ENCODE data around the gene SPINK2.

The SPINK2 gene, protein sequence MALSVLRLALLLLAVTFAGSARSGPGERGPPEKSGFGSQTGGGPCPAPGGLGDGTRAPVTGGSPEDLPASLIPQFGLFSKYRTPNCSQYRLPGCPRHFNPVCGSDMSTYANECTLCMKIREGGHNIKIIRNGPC

DNA sequence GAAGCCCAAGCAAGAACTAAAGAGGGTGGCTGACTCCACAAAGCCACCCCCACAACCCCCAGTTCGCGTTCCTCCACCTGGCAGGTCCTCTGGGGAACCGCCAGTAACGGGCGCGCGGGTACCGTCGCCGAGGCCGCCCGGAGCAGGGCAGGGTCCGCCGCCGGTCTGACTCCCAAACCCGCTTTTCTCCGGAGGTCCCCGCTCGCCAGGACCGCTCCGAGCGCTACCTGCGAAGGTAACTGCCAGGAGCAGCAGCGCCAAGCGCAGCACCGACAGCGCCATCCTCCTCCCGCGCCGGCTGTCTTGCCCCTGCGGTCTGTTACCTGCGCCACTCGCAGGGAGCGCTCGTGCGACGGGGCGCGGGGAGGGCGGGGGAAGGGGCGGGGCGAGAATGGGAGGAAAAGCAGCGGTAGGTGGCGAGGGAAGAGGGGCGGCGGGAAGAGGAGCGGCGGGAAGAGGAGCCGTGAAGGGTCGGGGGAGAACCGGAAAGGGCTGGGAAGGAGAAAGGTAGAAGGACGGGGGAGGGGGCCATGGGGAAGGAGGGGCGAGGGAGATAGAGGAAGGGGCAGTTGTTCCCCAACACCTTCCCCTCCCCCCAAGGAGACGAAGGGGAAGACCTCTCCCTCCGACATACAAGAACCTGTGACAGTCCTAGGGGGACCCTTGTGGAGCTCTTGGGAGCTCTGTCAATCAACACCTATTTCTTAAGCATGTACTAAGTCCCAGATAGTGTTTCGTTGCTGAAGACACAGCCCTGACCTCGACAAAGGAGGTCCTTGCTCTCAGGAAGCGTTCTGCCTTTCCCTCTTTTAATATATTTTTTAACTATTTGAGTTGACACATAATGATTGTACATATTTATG lies at the start of gene SPINK2:
TSS of gene SPINK2 (minus strand) at position 321 of the 863 bp plus-strand sequence. CDS start at position 282, 39 bp downstream.
- DNase-seq (ENCODE audit: low spot score) = no peak

DNA sequence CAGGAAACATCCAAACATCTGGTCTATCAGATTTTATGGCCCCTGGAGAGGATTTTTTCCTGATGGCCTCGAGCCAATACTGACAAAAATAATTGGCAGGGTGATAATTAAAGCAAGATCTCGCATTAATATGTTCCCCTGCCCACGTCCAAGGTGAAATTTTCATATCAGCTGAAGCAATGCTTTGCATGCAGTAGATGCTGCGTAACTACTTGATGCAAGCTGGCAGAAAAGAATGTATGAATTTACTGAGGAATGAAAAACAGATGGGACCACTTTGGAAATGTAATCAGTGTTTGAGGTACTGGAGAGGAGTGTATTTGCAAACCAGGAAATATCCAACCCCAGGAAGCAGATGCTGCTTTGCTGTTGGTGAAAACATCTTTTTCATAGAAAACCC lies 49.4 kb upstream of the SPINK2 start:
- DNase-seq (ENCODE audit: low spot score) = no peak

DNA sequence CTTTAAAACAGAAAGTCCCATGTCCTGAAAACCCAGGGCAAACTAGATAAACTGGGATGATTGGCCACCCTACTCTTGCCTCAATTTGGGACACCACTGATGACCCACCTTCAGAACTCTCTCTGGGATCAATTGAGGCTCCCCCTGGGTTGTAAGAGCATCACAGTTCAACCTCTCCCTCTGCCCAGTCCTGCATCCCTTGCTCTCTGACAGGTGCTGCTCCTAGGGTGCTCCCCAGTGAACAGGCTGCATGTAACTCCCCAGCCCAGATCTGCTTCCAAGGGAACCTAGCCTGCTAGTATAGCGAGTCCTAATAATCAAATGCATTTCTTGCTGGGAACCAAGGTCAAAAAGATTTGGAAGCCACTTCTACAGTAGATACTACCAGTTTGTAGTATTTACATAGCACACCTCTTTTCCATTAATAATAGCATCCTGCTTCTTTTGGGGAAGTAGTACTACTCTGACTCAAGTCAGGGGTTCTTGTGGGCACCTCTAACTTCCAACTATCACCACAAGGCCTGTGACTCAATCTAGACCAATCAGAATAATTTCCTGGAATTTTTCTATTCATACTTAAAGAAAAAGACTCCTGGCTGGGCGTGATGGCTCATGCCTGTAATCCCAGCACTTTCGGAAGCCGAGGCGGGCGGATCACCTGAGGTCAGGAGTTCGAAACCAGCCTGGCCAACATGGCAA lies 42.1 kb upstream of the SPINK2 start:
- peak; percentile 34 for DNase-seq (ENCODE audit: low spot score)

DNA sequence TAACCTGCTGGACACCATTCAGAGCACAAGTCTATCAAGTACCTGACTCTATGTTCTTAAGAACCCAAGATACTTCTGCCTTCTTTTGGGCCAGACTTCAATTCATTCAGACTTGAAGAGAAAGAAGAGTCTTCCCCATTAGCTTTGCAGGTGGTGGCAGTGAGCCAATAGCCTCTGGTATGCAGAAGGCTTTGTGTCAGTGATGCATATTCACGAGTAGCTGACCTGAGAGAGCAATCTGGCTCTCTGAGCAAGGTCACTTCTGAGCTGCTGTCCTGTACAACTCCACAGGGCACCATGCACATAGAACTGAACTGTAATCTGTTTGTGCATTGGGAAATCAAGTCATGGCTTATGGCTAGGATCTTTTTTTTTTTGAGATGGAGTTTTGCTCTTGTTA lies 39.9 kb upstream of the SPINK2 start:
- DNase-seq (ENCODE audit: low spot score) = no peak

DNA sequence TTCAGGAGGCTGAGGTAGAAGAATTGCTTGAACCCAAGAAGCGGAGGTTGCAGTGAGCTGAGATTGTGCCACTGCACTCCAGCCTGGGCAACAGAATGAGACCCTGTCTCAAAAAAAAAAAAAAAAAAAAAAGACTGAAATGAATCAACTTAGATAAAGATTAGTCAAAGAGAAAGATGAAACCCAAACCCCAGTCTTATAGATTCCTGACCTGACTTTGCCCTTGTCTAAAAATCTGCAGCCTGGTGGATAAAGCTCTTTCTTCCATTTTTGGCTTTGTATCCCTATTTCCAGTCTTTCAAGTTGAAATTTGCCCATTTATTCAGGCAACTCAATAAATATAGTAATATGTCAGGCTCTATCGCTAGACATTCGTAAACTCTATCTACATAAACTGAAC lies 39.3 kb upstream of the SPINK2 start:
- no peak for DNase-seq (ENCODE audit: low spot score)

DNA sequence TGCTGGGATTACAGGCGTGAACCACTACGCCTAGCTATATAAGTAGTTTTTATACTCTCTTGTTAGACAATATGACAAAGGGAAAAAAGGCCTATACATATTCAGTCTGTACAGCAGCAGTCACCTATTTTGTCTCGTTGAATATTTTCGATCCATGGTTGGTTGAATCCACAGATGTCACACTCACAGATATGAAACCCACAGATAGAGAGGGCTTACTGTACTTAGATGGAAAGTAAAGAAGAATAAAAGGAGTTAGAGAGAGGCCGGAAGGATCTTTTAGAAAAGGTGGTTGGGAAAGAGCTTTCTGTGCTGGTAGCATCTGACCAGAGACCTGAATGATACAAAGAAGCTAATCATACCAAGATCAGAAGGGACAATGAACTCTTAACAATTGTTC lies 38.3 kb upstream of the SPINK2 start:
- DNase-seq (ENCODE audit: low spot score) = no peak

DNA sequence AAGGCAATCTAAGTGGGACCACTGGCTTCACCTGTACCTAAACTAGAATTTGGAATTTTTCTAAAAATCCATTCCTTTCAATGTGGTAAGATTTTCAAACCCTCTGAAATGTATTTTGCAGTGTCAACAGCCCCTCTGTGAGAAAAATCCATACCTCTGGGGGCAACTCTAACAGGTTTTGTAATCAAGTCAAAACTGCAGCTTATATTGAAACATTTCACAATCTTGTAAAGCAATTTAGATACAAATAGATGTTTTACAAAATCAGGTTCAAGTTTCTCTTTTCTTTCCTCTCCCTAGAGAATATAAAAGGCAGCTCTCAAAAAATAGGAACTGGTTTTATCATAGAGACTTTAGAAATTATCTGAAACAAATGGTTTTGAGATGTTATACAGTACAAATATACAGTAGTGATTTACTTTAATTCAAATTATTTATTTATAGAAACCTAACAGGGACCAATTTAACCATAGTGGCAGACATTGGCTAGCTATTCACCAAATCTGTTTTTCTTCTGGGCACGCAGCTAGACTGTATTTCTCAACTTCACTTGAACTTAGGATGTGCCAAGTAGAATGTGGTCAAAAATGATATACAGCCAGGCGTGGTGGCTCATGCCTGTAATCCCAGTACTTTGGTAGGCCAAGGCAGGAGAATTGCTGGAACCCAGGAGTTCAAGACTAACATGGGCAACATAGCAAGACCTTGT lies 36.3 kb upstream of the SPINK2 start:
- DNase-seq (ENCODE audit: low spot score) = no peak

DNA sequence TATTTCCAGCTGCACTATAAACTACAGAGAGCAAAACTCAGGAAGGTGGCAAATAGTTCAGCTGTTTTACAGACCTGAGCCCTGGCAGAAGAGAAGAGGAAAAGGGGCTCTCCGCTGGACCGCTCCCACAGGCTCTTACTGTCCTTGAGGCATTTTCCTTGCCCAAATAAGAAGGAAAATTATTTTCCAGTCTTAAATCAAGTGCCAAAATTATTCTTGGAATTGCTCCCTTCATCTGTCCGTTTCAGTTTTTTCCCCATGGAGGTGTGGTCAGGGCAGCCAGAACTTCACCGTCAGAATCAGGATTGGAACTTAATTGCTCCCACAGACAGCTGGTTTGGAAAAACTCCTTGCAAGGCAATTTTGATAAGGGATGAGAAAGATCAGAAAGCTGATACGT lies 35.2 kb upstream of the SPINK2 start:
- DNase-seq (ENCODE audit: low spot score) = no peak

DNA sequence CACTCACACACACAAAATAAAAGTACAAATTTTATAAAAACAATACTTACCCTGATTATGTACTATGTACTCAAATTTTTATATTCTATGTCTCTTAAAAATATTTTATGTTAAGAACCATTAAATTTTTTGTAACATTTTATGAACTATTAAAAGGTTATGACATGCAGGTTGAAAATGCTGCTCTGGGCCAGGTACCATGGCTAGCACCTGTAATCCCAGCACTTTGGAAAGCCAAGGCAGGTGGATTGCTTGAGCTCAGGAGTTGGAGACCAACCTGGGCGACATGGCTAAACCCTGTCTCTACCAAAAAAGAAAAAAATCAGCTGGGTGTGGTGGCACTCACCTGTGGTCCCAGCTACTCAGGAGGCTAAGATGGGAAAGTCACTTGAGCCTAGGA lies 29.4 kb upstream of the SPINK2 start:
- DNase-seq (ENCODE audit: low spot score) = no peak

DNA sequence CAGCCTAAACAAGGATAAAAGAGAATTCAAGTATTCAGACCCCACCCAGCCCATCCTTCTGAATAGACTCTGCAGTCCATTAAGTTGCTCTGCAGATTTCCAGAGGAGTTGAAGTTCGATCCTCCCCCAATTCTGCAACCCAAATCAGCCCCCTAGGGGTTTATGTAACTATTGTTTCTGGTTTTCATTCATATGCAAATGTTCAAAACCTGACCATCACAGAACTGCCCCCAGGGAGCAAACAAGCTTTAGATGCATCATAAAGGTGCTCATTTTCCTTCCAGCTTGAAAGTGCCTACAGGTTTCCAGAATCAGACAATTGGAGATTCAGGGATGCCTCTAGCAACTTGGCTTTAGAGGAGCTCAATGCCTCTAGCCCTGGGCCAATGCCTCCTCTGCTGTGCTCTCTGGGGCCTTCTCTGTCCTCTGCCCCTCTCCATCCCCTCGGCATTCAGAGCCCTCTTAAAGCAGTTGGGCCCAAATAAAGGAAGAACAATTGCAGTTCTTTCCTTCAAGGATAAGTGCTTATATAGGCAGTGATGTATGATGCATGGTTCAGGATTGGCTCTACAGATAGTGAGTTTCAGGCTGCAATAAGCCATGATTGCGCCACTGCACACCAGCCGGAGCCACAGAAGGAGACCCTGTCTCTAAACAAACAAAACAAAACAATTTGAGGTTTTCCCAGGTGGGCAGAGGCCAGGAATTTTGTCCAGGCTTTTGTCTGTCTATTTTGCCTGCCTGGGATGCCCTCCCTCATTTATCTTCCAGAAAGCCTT lies 23.5 kb upstream of the SPINK2 start:
- DNase-seq (ENCODE audit: low spot score) = no peak

DNA sequence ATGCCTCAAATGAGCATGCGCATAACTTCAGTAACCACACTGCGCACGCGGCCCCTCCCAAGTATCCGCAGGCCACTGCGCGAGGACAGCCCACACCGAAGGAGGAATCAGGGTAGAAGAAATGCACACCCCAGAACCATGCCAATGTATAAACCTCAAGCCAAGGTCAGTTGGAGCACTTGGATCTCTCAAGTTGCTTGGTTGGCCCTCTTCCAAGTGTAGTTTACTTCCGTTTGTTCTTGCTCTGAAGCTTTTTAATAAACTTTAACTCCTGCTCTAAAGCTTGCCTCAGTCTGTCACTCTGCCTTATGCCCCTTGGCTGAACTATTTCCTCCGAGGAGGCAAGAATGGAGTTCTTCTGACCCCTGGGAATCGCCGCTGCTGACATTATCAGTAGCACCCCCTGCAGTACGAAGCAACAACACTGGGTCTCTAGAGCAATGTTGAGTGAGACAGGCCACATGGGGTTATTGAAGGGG lies 22.0 kb upstream of the SPINK2 start:
- DNase-seq (ENCODE audit: low spot score) = no peak

DNA sequence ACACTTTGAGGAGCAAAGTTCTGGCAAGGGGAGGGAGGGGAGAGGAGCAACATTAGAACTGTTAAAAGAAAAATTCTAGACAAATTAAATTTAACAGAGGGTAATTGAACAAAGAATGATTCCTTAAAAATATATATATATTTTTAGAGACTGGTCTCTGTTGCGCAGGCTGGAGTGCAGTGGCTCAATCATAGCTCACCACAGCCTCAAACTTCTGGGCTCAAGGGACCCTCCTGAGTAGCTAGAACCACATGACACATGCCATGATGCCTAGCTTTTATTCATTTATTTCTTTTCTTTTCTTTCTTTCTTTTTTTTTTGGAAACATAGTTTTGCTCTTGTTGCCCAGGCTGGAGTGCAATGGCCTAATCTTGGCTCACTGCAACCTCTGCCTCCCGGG lies 19.1 kb upstream of the SPINK2 start:
- no peak for DNase-seq (ENCODE audit: low spot score)

DNA sequence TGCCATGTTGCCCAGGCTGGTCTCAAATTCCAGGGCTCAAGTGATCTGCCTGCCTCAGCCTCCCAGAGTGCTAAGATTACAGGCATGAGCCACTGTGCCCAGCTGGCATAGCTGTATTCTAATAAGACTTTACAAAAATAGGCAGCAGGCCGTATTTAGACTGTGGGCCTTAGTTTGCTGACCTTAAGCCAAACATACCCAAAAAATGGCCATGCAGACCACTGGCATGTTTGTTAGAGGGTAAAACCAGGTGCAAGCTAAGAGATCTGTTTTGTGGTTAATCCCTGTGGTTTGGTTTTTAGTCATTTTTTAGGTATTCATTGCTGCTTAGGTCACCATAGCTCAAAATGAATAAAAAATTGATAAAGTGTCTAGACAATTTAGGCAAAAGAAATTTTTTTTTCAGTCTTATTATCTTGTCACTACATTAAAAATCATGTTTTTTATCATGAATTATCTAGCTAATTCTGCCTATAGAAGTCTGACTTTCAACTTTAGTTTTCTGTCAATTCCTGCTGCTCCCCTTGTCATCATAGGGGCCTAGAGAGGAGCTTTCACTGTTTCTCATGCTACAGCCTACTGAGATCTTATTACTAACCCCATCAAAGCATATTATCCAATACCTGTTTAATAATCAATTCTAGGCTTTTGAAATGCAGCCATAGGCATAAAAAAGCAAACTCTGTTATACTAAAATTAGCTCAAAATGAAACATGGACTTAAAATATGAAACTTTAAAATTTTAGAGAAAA lies 7.5 kb upstream of the SPINK2 start:
- no peak for DNase-seq (ENCODE audit: low spot score)

DNA sequence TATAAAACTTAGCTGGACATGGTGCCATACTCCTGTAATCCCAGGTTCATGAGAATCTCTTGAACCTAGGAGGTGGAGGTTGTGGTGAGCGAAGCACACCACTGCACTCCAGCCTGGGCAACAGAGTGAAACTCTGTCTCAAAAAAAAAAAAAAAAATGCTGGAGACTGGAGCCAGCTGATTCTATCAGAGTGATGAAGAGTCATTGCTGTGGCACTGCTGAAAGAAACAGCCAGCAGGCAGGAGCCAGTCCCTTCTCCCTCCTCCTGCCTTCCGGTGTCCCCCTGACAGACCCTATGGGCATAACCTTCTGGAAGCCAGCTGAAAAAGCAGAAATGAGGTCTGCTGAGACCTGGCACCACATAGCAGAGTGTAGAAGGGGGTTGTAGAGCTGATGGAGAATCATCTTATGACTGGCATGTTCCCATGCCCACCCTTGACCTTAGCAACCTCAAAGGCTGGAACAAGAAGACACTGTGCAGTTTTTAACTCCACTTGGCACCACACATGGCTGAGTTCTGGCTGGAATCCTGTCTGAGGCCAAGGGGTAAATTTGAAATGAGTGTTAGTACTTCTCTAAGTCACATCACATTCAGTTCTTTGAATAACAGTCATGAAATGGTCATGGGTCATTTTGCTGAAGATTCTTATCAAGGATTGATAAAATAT lies 2.6 kb upstream of the SPINK2 start:
- no peak for DNase-seq (ENCODE audit: low spot score)

DNA sequence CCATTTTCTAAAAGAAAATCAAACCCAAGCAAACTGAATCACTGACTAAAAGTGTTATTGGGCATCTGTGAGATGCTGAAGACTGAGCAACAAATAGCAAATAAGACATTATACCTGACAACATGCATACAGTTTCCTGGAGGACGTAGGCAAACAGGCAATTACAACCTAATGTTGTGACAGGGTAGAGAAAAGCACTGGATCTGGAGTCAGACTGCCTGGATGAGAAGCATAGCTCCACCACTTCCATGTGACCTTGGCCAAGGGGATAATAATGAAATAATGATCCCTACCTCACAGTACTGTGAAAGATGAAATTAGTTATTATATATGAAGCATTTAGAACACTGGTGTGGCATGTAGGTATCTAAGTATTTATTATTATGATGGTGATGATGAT lies 2.7 kb downstream of the SPINK2 start:
- DNase-seq (ENCODE audit: low spot score) = no peak

DNA sequence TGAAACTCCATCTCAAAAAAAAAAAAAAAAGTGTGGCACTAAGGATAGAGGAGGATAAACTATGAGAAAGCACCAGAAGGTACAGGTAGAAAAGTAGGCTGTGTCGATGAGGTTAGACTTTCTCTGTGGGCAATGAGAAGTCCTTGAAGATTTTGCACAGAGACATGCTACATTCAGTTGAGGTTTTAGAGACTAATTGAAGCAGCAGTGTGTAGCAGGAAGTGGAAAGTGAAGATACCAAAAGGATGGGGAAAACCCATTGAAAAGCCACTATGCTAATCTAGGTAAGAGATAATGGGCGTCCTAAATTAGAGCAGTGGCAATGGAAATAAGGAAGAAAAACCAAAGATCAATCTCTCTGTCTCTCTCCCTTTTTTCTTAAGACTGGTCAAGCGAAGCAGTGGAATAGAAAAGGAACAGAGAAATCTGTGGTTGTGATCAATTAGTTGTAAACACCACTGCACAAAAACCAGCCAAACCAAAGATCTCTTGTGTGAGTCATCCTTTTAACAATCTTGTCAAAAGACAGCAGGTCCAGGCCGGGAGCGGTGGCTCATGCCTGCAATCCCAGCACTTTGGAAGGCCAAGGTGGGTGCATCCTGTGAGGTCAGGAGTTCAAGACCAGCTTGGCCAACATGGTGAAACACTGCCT lies 3.5 kb downstream of the SPINK2 start:
- DNase-seq (ENCODE audit: low spot score) = no peak

DNA sequence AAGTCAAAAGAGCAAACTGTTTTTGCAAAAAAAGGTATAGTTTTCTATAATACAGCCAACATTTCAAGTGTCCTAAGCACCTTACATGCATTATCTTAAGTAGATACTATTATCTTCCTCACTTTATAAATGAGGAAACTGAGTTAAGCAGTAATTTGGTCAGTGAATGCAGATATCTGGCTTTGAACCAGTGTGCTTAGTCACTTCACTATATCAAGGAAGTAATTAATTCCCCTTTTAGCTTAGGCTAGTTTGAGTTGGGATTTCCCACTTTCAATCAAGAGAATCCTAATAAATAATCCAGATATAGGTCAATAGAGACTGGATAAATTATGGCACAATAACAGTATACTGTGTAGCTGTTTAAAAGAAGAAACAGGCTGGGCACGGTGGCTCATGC lies 14.8 kb downstream of the SPINK2 start:
- DNase-seq (ENCODE audit: low spot score) = no peak

DNA sequence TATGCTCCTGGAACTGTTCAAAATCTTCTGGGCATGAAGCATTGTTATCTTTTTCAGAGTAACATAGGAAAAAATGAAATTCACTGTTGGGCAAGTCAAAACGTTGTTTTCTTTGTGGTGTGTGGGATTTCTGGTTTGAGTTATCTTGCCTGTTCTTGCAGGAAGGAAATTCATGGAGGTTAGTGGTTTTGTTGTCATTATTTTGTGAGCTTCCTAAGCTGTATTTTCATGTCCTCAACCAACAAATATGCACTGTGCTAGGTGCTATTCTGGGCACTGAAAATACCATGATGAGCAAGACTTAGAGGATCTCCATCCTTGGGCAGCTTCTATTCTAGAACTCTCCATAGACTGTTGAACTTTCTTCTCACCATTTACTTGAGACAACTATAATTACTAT lies 16.9 kb downstream of the SPINK2 start:
- DNase-seq (ENCODE audit: low spot score) = no peak

DNA sequence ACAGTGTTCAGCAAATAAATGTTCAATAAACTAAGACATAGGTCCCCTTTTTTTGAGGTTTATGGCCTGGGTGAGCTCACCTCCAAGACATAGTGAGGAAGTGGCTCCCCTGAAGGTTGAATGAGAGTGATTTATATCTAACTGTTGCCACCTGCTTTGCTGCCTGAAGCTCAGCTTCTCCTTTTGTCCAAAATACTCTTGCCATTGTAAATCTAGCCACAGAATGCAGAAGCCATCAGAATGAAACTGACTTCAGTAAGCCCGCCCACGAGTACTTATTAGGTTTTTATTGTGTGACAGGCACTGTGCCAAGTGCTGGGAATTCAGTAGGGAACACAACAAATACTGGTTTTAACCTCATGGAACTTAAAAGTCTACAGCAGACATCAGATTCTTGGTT lies 18.0 kb downstream of the SPINK2 start:
- no peak for DNase-seq (ENCODE audit: low spot score)

Data from RKO (cell line).